ENCODE data around the gene IFNA1.

The IFNA1 gene

DNA sequence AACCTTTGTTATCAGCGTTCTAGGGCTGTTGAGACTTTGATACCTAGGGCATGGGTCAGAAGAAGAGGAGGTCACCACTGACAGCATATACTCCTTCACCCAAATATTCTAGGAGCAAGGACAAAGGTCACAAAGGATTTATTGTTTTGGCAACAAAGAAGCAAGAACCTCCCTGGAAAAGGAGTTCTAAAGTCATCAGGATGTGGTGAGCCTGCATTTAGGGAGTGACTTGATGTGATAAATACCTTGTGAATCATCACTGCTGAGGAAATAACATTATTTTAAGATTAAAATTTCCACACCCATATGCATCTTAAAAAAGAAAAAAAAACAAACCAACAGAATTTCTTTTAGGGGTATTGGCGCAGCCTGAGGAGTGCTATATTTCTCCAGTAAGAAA, 13.9 kb downstream of the IFNA1 start:
- no peak overlapping the region for H3K4me3 ChIP-seq (replicated peaks; ENCODE audit: insufficient read depth, low read length)
- no peaks in the 10 kb centered on the region for H3K27me3 ChIP-seq (ENCODE audit: insufficient read depth, poor library complexity, severe bottlenecking)
- TF ChIP-seq GABPA (IDR thresholded peaks at IDR 0.05; ENCODE audit: low read depth) (no peak), SPI1 (IDR thresholded peaks at IDR 0.05; ENCODE audit: borderline replicate concordance, low read depth) (no peak), POLR2AphosphoS5 (IDR thresholded peaks at IDR 0.05; ENCODE audit: low read depth) (no peak)
- TF ChIP-seq, protein P1, sequence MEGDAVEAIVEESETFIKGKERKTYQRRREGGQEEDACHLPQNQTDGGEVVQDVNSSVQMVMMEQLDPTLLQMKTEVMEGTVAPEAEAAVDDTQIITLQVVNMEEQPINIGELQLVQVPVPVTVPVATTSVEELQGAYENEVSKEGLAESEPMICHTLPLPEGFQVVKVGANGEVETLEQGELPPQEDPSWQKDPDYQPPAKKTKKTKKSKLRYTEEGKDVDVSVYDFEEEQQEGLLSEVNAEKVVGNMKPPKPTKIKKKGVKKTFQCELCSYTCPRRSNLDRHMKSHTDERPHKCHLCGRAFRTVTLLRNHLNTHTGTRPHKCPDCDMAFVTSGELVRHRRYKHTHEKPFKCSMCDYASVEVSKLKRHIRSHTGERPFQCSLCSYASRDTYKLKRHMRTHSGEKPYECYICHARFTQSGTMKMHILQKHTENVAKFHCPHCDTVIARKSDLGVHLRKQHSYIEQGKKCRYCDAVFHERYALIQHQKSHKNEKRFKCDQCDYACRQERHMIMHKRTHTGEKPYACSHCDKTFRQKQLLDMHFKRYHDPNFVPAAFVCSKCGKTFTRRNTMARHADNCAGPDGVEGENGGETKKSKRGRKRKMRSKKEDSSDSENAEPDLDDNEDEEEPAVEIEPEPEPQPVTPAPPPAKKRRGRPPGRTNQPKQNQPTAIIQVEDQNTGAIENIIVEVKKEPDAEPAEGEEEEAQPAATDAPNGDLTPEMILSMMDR (IDR thresholded peaks at IDR 0.05; ENCODE audit: insufficient read depth, low read length) = no peak
- TF ChIP-seq, protein P2, sequence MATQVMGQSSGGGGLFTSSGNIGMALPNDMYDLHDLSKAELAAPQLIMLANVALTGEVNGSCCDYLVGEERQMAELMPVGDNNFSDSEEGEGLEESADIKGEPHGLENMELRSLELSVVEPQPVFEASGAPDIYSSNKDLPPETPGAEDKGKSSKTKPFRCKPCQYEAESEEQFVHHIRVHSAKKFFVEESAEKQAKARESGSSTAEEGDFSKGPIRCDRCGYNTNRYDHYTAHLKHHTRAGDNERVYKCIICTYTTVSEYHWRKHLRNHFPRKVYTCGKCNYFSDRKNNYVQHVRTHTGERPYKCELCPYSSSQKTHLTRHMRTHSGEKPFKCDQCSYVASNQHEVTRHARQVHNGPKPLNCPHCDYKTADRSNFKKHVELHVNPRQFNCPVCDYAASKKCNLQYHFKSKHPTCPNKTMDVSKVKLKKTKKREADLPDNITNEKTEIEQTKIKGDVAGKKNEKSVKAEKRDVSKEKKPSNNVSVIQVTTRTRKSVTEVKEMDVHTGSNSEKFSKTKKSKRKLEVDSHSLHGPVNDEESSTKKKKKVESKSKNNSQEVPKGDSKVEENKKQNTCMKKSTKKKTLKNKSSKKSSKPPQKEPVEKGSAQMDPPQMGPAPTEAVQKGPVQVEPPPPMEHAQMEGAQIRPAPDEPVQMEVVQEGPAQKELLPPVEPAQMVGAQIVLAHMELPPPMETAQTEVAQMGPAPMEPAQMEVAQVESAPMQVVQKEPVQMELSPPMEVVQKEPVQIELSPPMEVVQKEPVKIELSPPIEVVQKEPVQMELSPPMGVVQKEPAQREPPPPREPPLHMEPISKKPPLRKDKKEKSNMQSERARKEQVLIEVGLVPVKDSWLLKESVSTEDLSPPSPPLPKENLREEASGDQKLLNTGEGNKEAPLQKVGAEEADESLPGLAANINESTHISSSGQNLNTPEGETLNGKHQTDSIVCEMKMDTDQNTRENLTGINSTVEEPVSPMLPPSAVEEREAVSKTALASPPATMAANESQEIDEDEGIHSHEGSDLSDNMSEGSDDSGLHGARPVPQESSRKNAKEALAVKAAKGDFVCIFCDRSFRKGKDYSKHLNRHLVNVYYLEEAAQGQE (IDR thresholded peaks at IDR 0.05; ENCODE audit: insufficient replicate concordance, low read depth) = no peak
- no peak overlapping the region for H3K27ac ChIP-seq (replicated peaks)
- no peak for DNase-seq (ENCODE audit: low read depth in 1 of 2, low spot score in 1 of 2)

DNA sequence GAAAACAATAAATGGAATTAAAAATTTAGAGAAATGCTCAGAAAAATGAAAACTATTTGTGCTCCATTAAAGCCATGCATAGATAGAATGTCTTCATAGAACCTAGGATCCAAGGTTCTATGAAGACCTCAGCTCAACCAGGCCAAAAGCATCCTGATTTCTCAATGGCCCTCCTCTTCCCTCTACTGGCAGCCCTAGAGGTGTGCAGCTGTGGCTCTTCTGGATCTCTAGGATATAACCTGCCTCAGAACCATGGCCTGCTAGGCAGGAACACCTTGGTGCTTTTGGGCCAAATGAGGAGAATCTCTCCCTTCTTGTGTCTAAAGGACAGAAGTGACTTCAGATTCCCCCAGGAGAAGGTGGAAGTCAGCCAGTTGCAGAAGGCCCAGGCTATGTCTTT, 15.1 kb downstream of the IFNA1 start:
- Histone ChIP-seq H3K27ac (replicated peaks) (no peak overlapping the region), H3K27me3 (ENCODE audit: insufficient read depth, poor library complexity, severe bottlenecking) (no peaks in the 10 kb centered on the region), H3K4me3 (replicated peaks; ENCODE audit: insufficient read depth, low read length) (no peak overlapping the region)
- DNase-seq (ENCODE audit: low read depth in 1 of 2, low spot score in 1 of 2) = peak in 1 of 2 experiments; percentile 14
- TF ChIP-seq GABPA (IDR thresholded peaks at IDR 0.05; ENCODE audit: low read depth) (no peak), SPI1 (IDR thresholded peaks at IDR 0.05; ENCODE audit: borderline replicate concordance, low read depth) (no peak), POLR2AphosphoS5 (IDR thresholded peaks at IDR 0.05; ENCODE audit: low read depth) (no peak)
- TF ChIP-seq, protein P1 (IDR thresholded peaks at IDR 0.05; ENCODE audit: insufficient read depth, low read length) = peak; percentile 27
- TF ChIP-seq, protein P2 (IDR thresholded peaks at IDR 0.05; ENCODE audit: insufficient replicate concordance, low read depth) = no peak

DNA sequence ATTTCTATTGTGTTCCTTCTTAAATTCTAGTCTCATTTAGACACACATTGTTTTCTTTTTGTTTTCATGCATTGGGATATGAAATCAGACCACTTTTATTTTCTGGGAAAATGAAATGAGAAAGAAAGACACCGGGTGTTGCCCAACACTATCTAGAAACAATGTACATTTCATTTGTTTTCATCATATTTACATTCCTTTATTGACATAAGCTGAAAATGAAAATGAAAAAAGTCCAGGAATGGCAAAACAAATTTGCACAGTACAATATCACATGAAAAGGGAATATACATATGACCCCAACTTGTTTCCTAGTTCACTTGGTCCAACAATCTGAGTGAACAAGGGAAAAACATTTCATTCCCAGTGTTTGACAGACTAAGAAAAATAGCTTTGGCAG, 21.1 kb downstream of the IFNA1 start:
- no peak overlapping the region for H3K27ac ChIP-seq (replicated peaks)
- TF ChIP-seq, protein P1 (IDR thresholded peaks at IDR 0.05; ENCODE audit: insufficient read depth, low read length) = no peak
- TF ChIP-seq, protein P2 (IDR thresholded peaks at IDR 0.05; ENCODE audit: insufficient replicate concordance, low read depth) = no peak
- no peak for TF ChIP-seq SPI1 (IDR thresholded peaks at IDR 0.05; ENCODE audit: borderline replicate concordance, low read depth)
- no peak for TF ChIP-seq POLR2AphosphoS5 (IDR thresholded peaks at IDR 0.05; ENCODE audit: low read depth)
- TF ChIP-seq GABPA (IDR thresholded peaks at IDR 0.05; ENCODE audit: low read depth) = no peak
- no peaks in the 10 kb centered on the region for H3K27me3 ChIP-seq (ENCODE audit: insufficient read depth, poor library complexity, severe bottlenecking)
- DNase-seq (ENCODE audit: low read depth in 1 of 2, low spot score in 1 of 2) = no peak
- no peak overlapping the region for H3K4me3 ChIP-seq (replicated peaks; ENCODE audit: insufficient read depth, low read length)
